ENCODE results near the gene FGFR1OP2. TPM values are rescaled to one million over a fixed set of nuclear protein-coding genes. Genes with fewer than 3 reads are reported as not detected.
"Not testable (repeated sequence)": the region's sequence is repeated elsewhere in the genome, so short reads cannot be mapped to it uniquely, and the experiment has no call there.

The FGFR1OP2 gene
- total and polyA plus RNA-seq, 2 donors: 37.3 to 109 TPM

- H3K27ac ChIP-seq (ENCODE audit: low read depth): no peak overlapping the region
- no peak for DNase-seq (ENCODE audit: extremely low spot score)
Observed at GRCh38 chr12:26935636-26936378, 2.5 kb upstream of the FGFR1OP2 start.

GRCh38 chr12:26936559-26937442 lies 1.5 kb upstream of the FGFR1OP2 start:
- Histone ChIP-seq H3K4me3 (ENCODE audit: low read depth, low read length) (peak overlapping the region; percentile 81), H3K4me1 (ENCODE audit: insufficient read depth) (no peaks in the 10 kb centered on the region), H3K36me3 (ENCODE audit: insufficient read depth) (no peaks in the 10 kb centered on the region), H3K27ac (ENCODE audit: low read depth) (no peak overlapping the region)
- DNase-seq (ENCODE audit: extremely low spot score): no peak
- 8% methylated on average over 8 of the region's 8 CpGs for WGBS

More at GRCh38 chr12:26935636-26936378, 2.5 kb upstream of the FGFR1OP2 start:
- 72% methylated on average over 7 of the region's 7 CpGs for WGBS
- Histone ChIP-seq H3K36me3 (ENCODE audit: insufficient read depth) (no peaks in the 10 kb centered on the region), H3K4me1 (ENCODE audit: insufficient read depth) (no peaks in the 10 kb centered on the region), H3K4me3 (ENCODE audit: low read depth, low read length) (no peak overlapping the region)

DNA sequence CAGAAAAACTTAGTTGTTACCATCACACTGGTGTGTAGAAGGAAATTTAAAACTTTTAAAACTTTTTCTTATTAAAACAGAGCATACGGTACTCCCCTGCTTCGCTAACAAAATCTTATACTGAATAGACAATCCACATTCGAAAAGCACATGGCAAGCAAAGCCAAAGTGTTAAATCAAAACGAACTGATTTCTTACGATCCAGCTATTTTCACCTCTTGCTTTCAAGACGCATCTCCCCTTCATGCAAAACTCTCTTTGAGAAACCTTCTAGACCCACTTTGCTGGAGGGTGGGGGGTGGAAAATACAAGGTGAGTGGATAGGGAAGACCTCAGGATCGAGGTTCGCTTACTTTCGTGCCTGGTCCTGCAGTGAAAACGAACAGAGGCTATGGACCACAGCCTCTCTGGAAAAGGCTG lies 817 bp upstream of the FGFR1OP2 start:
- no peak for DNase-seq (ENCODE audit: extremely low spot score)
- Histone ChIP-seq H3K36me3 (ENCODE audit: insufficient read depth) (no peaks in the 10 kb centered on the region), H3K4me3 (ENCODE audit: low read depth, low read length) (peak overlapping the region; percentile 81), H3K4me1 (ENCODE audit: insufficient read depth) (no peaks in the 10 kb centered on the region), H3K27ac (ENCODE audit: low read depth) (peak overlapping the region; percentile 80)
- WGBS: under 1% methylated on average over 10 of the region's 10 CpGs

- peak overlapping the region; percentile 86 for H3K27ac ChIP-seq (ENCODE audit: low read depth)
- WGBS: under 1% methylated on average over 28 of the region's 28 CpGs
- H3K4me1 ChIP-seq (ENCODE audit: insufficient read depth): no peaks in the 10 kb centered on the region
- DNase-seq (ENCODE audit: extremely low spot score): no peak
- H3K4me3 ChIP-seq (ENCODE audit: low read depth, low read length): peak overlapping the region; percentile 81
- no peaks in the 10 kb centered on the region for H3K36me3 ChIP-seq (ENCODE audit: insufficient read depth)
Observed at GRCh38 chr12:26938701-26939062, 412 bp downstream of the FGFR1OP2 start.

- no peaks in the 10 kb centered on the region for H3K4me1 ChIP-seq (ENCODE audit: insufficient read depth)
- WGBS: 5% methylated on average over 9 of the region's 9 CpGs
Observed at GRCh38 chr12:26939192-26939832, 1.0 kb downstream of the FGFR1OP2 start.

DNA sequence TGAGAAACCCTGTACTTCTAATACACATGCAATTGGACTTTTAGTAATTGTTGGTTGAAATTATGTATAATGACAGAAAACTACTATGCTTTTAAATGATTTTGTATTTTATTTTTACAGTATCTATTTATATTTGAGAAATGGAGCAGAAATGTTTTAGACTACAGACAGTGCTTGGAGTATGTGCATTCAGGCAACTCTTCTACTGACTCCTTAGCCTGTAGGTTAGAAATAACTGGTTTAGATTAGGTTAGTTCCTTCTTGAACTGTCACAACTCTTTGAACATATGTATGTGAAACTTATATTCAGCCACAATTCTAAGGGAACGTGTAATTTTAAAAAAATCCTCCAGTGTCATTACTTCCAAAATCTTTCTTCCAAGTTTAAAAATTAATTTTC lies 1.7 kb downstream of the FGFR1OP2 start:
- H3K4me1 ChIP-seq (ENCODE audit: insufficient read depth): no peaks in the 10 kb centered on the region
- H3K27ac ChIP-seq (ENCODE audit: low read depth): no peak overlapping the region
- no peak for DNase-seq (ENCODE audit: extremely low spot score)
- WGBS: 38% methylated on average over 1 of the region's 1 CpG
- peak overlapping the region; percentile 81 for H3K4me3 ChIP-seq (ENCODE audit: low read depth, low read length)
- no peaks in the 10 kb centered on the region for H3K36me3 ChIP-seq (ENCODE audit: insufficient read depth)

More at GRCh38 chr12:26939192-26939832, 1.0 kb downstream of the FGFR1OP2 start:
- no peaks in the 10 kb centered on the region for H3K36me3 ChIP-seq (ENCODE audit: insufficient read depth)
- no peak overlapping the region for H3K27ac ChIP-seq (ENCODE audit: low read depth)
- DNase-seq (ENCODE audit: extremely low spot score): no peak
- H3K4me3 ChIP-seq (ENCODE audit: low read depth, low read length): peak overlapping the region; percentile 81

GRCh38 chr12:26940516-26941214 lies 2.4 kb downstream of the FGFR1OP2 start:
- DNase-seq (ENCODE audit: extremely low spot score): no peak
- H3K4me1 ChIP-seq (ENCODE audit: insufficient read depth): no peaks in the 10 kb centered on the region
- H3K36me3 ChIP-seq (ENCODE audit: insufficient read depth): no peaks in the 10 kb centered on the region
- H3K27ac ChIP-seq (ENCODE audit: low read depth): no peak overlapping the region
- WGBS: 82% methylated on average over 3 of the region's 3 CpGs
- no peak overlapping the region for H3K4me3 ChIP-seq (ENCODE audit: low read depth, low read length)

GRCh38 chr12:26941215-26941594 lies 2.9 kb downstream of the FGFR1OP2 start:
- H3K27ac ChIP-seq (ENCODE audit: low read depth): no peak overlapping the region

DNA sequence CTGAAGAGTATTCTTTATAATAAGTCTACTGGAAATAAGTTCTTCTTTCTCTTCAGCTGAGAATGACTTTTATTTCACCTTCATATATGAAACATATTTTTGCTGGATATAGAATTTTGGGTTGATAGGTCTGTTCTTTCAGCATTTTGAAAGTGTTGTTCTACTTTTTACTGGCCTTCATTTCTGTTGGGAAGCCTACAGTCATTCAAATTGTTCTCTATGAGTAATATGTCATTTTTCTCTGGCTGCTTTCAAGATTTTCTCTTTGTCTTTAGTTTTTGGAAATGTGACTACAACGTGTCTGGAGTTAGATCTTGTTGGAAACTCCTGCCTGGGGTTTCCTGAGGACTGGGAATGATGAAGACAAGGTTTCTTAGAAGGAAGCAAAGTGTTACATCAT lies 10.0 kb downstream of the FGFR1OP2 start:
- 94% methylated on average over 1 of the region's 1 CpG for WGBS
- Histone ChIP-seq H3K4me3 (ENCODE audit: low read depth, low read length) (no peak overlapping the region), H3K36me3 (ENCODE audit: insufficient read depth) (no peaks in the 10 kb centered on the region)

More at GRCh38 chr12:26941215-26941594, 2.9 kb downstream of the FGFR1OP2 start:
- Histone ChIP-seq H3K4me1 (ENCODE audit: insufficient read depth) (no peaks in the 10 kb centered on the region), H3K36me3 (ENCODE audit: insufficient read depth) (no peaks in the 10 kb centered on the region), H3K4me3 (ENCODE audit: low read depth, low read length) (no peak overlapping the region)
- WGBS: 56% methylated on average over 1 of the region's 1 CpG
- DNase-seq (ENCODE audit: extremely low spot score): no peak

DNA sequence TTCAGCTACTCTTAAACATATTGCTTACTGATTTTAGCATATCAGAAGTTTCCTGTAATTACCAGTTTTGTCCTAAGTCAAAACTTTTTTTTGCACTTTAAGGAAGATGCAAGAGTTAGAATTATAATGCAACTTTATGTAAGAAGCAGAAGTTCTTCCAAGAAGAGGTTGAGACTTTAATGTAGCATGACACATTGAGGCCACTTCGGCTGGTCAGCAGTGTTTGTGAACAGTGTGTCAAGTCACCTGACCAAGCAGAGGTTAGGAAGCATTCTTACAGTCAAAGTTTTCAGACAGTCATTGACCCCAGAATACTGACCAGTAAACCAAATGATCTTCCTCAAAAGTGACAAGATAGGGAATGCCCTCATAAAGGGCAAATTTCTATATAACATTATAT lies 15.2 kb downstream of the FGFR1OP2 start:
- Histone ChIP-seq H3K4me1 (ENCODE audit: insufficient read depth) (no peaks in the 10 kb centered on the region), H3K4me3 (ENCODE audit: low read depth, low read length) (no peak overlapping the region), H3K36me3 (ENCODE audit: insufficient read depth) (no peaks in the 10 kb centered on the region), H3K27ac (ENCODE audit: low read depth) (no peak overlapping the region)
- 71% methylated on average over 1 of the region's 1 CpG for WGBS
- no peak for DNase-seq (ENCODE audit: extremely low spot score)

More for the DNA sequence above, 10.0 kb downstream of the FGFR1OP2 start:
- Histone ChIP-seq H3K27ac (ENCODE audit: low read depth) (no peak overlapping the region), H3K4me1 (ENCODE audit: insufficient read depth) (no peaks in the 10 kb centered on the region)
- no peak for DNase-seq (ENCODE audit: extremely low spot score)

GRCh38 chr12:26954027-26954426 lies 15.8 kb downstream of the FGFR1OP2 start:
- Histone ChIP-seq H3K27ac (ENCODE audit: low read depth) (no peak overlapping the region), H3K36me3 (ENCODE audit: insufficient read depth) (no peaks in the 10 kb centered on the region), H3K4me3 (ENCODE audit: low read depth, low read length) (no peak overlapping the region), H3K4me1 (ENCODE audit: insufficient read depth) (no peaks in the 10 kb centered on the region)
- 85% methylated on average over 4 of the region's 4 CpGs for WGBS
- no peak for DNase-seq (ENCODE audit: extremely low spot score)

- H3K27ac ChIP-seq (ENCODE audit: low read depth); DNase-seq (ENCODE audit: extremely low spot score); H3K4me3 ChIP-seq (ENCODE audit: low read depth, low read length); H3K4me1 ChIP-seq (ENCODE audit: insufficient read depth); H3K36me3 ChIP-seq (ENCODE audit: insufficient read depth): not testable (repeated sequence)
- WGBS: 93% methylated on average over 7 of the region's 7 CpGs
Observed at GRCh38 chr12:26961391-26961790, 23.1 kb downstream of the FGFR1OP2 start.

- H3K36me3 ChIP-seq (ENCODE audit: insufficient read depth): peaks cover 2% of the 10 kb centered on the region
- WGBS: 92% methylated on average over 1 of the region's 1 CpG
- H3K4me1 ChIP-seq (ENCODE audit: insufficient read depth): no peaks in the 10 kb centered on the region
- H3K27ac ChIP-seq (ENCODE audit: low read depth): no peak overlapping the region
- no peak for DNase-seq (ENCODE audit: extremely low spot score)
- no peak overlapping the region for H3K4me3 ChIP-seq (ENCODE audit: low read depth, low read length)
Observed at GRCh38 chr12:26961803-26962202, 23.5 kb downstream of the FGFR1OP2 start.
